Suprapubic skin (tissue), 4 donors: ENCODE data around the gene HLCS. TPM values are rescaled to one million over a fixed set of nuclear protein-coding genes. Genes with fewer than 3 reads are reported as not detected.

ENCODE experiments used
- DNase-seq, 2 donors: peaks; one replicate each; pipeline ENCODE4 v3.0.0-alpha.2; 2019; ENCODE audit warnings: low spot score in 2 of 2
- H3K27ac ChIP-seq: fragments of 200-600 bp; sonication (generic); one replicate; pipeline ENCODE4 v1.5.1; 2019
- H3K27me3 ChIP-seq: fragments of 200-600 bp; sonication (generic); one replicate; pipeline ENCODE4 v1.5.1; 2019
- H3K36me3 ChIP-seq: fragments of 200-600 bp; sonication (generic); one replicate; pipeline ENCODE4 v1.5.1; 2019
- H3K4me1 ChIP-seq: fragments of 200-600 bp; sonication (generic); one replicate; pipeline ENCODE4 v1.5.1; 2019
- H3K4me3 ChIP-seq: fragments of 200-600 bp; sonication (generic); one replicate; pipeline ENCODE4 v1.5.1; 2019; ENCODE audit warnings: mild to moderate bottlenecking
- H3K9me3 ChIP-seq: fragments of 200-600 bp; sonication (generic); one replicate; pipeline ENCODE4 v1.5.1; 2019
- CTCF ChIP-seq, 2 donors: fragments of 200-600 bp in 1 of 2; fragments of 450-650 bp in 1 of 2; sonication (generic) in 1 of 2; IDR thresholded peaks; one replicate each; pipeline ENCODE4 v1.5.1; 2016 to 2019; ENCODE audit warnings: antibody characterized with exemption in 2 of 2, mild to moderate bottlenecking in 1 of 2, moderate library complexity in 1 of 2
- EP300 ChIP-seq: sonication (generic); formaldehyde crosslinking; IDR thresholded peaks from one replicate; pipeline ENCODE4 v1.6.1; 2017; ENCODE audit warnings: antibody characterized with exemption
- POLR2A ChIP-seq, 2 donors: fragments of 450-650 bp; IDR thresholded peaks; one replicate each; pipeline ENCODE4 v1.6.1; 2017; ENCODE audit warnings: antibody characterized with exemption in 2 of 2, mild to moderate bottlenecking in 2 of 2, moderate library complexity in 2 of 2
- POLR2AphosphoS5 ChIP-seq, 3 donors: sonication (generic); formaldehyde crosslinking; IDR thresholded peaks; one replicate each; pipeline ENCODE4 v1.6.1; 2017; ENCODE audit warnings: antibody characterized with exemption in 3 of 3
- WGBS: methylation state at CpG from one replicate; pipeline ENCODE4 v1.1.5; 2018; 5-methylcytosine and 5-hydroxymethylcytosine counted together
- total RNA-seq, 4 donors: library from RNA; depleted of rRNA; stranded (reverse); fragments of >200 nt; gene quantifications; one replicate each; pipeline ENCODE4 v1.1.0, GENCODE V29; 2016

Gene HLCS
- total RNA-seq, 4 donors from 2014 or later = 8.4 to 16.1 (median 11.5) TPM

- Histone ChIP-seq H3K27me3 (peaks cover 43% of the 10 kb centered on the region), H3K4me1 (peaks cover 10% of the 10 kb centered on the region), H3K27ac (no peak overlapping the region), H3K9me3 (no peaks in the 10 kb centered on the region), H3K36me3 (no peaks in the 10 kb centered on the region), H3K4me3 (no peak overlapping the region)
- 88% methylated on average over 6 of the region's 6 CpGs for WGBS
- no peak for DNase-seq
- TF ChIP-seq POLR2A (IDR thresholded peaks at IDR 0.05) = no peak
- TF ChIP-seq POLR2AphosphoS5 (IDR thresholded peaks at IDR 0.05) = no peak
- no peak for TF ChIP-seq CTCF (IDR thresholded peaks at IDR 0.05)
- TF ChIP-seq EP300 = no peak
These were observed 248.5 kb downstream of the HLCS start for GRCh38 chr21:36717976-36718375.

GRCh38 chr21:36716836-36717235, 249.6 kb downstream of the HLCS start:
- DNase-seq = no peak
- Histone ChIP-seq H3K27me3 (peaks cover 54% of the 10 kb centered on the region), H3K9me3 (no peaks in the 10 kb centered on the region), H3K4me3 (no peak overlapping the region), H3K36me3 (no peaks in the 10 kb centered on the region), H3K27ac (no peak overlapping the region), H3K4me1 (peaks cover 10% of the 10 kb centered on the region)
- 70% methylated on average over 9 of the region's 9 CpGs for WGBS
- TF ChIP-seq POLR2A (IDR thresholded peaks at IDR 0.05) (no peak), EP300 (no peak), POLR2AphosphoS5 (IDR thresholded peaks at IDR 0.05) (no peak), CTCF (IDR thresholded peaks at IDR 0.05) (no peak)

DNA sequence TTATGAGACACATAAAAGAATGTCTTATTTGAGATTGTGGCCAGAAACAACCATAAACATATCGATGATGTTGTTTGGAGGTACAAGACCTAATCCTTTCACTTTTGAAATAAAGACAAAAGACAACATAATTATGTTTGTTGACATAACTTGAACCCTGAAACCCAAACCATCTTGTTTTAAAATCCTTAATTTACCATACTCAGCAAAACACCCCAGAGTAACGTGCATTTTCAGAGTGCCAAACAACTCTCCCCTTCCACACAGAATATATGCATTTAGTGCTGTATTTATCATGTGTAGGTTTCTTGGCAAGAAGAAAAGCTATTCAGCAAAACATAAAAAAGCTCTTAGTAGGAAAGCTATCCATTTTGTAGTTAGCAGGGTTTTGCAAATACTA, 250.1 kb downstream of the HLCS start:
- H3K27me3 ChIP-seq = peaks cover 59% of the 10 kb centered on the region
- no peak overlapping the region for H3K4me3 ChIP-seq
- no peak for DNase-seq
- H3K9me3 ChIP-seq = no peaks in the 10 kb centered on the region
- no peak overlapping the region for H3K27ac ChIP-seq
- WGBS = 88% methylated on average over 2 of the region's 2 CpGs
- TF ChIP-seq EP300 (no peak), CTCF (IDR thresholded peaks at IDR 0.05) (no peak), POLR2A (IDR thresholded peaks at IDR 0.05) (no peak), POLR2AphosphoS5 (IDR thresholded peaks at IDR 0.05) (no peak)
- H3K36me3 ChIP-seq = no peaks in the 10 kb centered on the region
- peaks cover 10% of the 10 kb centered on the region for H3K4me1 ChIP-seq

DNA sequence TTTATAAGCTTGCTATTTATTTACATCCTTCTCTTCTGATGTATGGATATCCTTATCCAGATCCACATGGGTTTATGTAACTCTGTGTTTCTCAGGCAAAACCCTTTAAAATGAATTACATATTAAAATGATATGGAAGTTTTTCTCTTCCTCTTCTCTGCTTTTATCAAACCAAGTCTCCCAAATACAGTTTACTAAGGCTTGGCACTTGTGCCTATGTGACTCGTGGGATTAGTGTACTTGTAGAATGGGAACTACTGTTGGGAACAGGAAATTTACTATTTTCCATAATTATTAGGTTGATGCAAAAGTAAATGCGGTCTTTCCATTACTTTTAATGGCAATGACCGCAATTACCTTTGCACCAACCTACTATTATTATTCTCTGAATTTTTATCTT, 252.7 kb downstream of the HLCS start:
- Histone ChIP-seq H3K9me3 (no peaks in the 10 kb centered on the region), H3K4me3 (no peak overlapping the region), H3K36me3 (no peaks in the 10 kb centered on the region), H3K27me3 (peaks cover 73% of the 10 kb centered on the region), H3K27ac (no peak overlapping the region), H3K4me1 (peaks cover 16% of the 10 kb centered on the region)
- 64% methylated on average over 3 of the region's 3 CpGs for WGBS
- no peak for TF ChIP-seq CTCF (IDR thresholded peaks at IDR 0.05)
- no peak for TF ChIP-seq POLR2A (IDR thresholded peaks at IDR 0.05)
- no peak for TF ChIP-seq EP300
- TF ChIP-seq POLR2AphosphoS5 (IDR thresholded peaks at IDR 0.05) = no peak
- DNase-seq = no peak

DNA sequence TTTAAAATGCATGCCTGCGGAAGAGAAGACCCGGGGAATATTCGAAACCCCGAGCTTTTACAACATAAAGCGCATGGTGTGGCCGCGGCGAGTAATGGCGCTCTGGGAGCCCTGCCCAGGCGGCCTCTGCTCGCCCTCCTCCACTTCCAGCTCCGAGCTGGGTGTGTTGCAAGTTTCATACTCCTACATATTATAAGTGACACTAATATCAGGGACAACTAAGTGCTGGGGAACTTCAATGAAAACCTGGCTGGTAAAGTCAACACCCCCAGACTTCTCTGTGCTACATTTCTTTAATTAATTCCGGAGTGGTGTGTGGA, 255.8 kb downstream of the HLCS start:
- no peak overlapping the region for H3K27ac ChIP-seq
- no peaks in the 10 kb centered on the region for H3K9me3 ChIP-seq
- H3K4me3 ChIP-seq = peak overlapping the region; percentile 5
- WGBS = 20% methylated on average over 13 of the region's 13 CpGs
- peaks cover 90% of the 10 kb centered on the region for H3K27me3 ChIP-seq
- TF ChIP-seq EP300 = no peak
- TF ChIP-seq POLR2A (IDR thresholded peaks at IDR 0.05) = no peak
- TF ChIP-seq CTCF (IDR thresholded peaks at IDR 0.05) = no peak
- TF ChIP-seq POLR2AphosphoS5 (IDR thresholded peaks at IDR 0.05) = no peak
- no peaks in the 10 kb centered on the region for H3K36me3 ChIP-seq
- DNase-seq = peak in 1 of 2 donors; percentile 76
- H3K4me1 ChIP-seq = peaks cover 41% of the 10 kb centered on the region
